Activated T-helper 2 cell treated with anti-CD3 and anti-CD28 coated beads, Interferon-gamma antibody, Interleukin-2, Interleukin-4, amounts not matched to agents 10 μg/mL and 5 μg/mL and 100 μg/mL, durations not matched to agents 14 hours and 24 hours and 36 hours (primary cell): ENCODE measurements around the gene STK24. TPM values are rescaled to one million over a fixed set of nuclear protein-coding genes. Genes with fewer than 3 reads are reported as not detected.
A peak's percentile ranks its signal among the peaks of the same experiment; 100 is the strongest.

Experiments
- DNase-seq: peaks from one replicate; pipeline ENCODE4 v3.0.0; 2021; ENCODE audit warnings: low spot score
- H3K27ac Mint-ChIP-seq: one replicate; pipeline ENCODE4 v1.8.0; 2021; ENCODE audit warnings: mixed read lengths
- H3K27me3 Mint-ChIP-seq: one replicate; pipeline ENCODE4 v1.8.0; 2021; ENCODE audit warnings: low read depth, mixed read lengths
- H3K36me3 Mint-ChIP-seq: one replicate; pipeline ENCODE4 v1.8.0; 2021; ENCODE audit warnings: low read depth, mixed read lengths
- H3K4me1 Mint-ChIP-seq: one replicate; pipeline ENCODE4 v1.8.0; 2021; ENCODE audit warnings: low read depth, mixed read lengths
- H3K4me3 Mint-ChIP-seq: one replicate; pipeline ENCODE4 v1.8.0; 2021; ENCODE audit warnings: low read depth, mild to moderate bottlenecking, moderate library complexity, mixed read lengths
- H3K9me3 Mint-ChIP-seq: one replicate; pipeline ENCODE4 v1.8.0; 2021; ENCODE audit warnings: mixed read lengths
- intact Hi-C: fragments of 100-400 bp; cut with micrococcal nuclease; formaldehyde crosslinking; loops from one replicate; pipeline ENCODE4 v1.15.1; 2023
- total RNA-seq: library from RNA; stranded (reverse); gene quantifications from 2 replicates; pipeline ENCODE4 v1.2.3, GENCODE V29; 2022

STK24 gene
- total RNA-seq, 1 donor from 2014 or later, result 127 TPM

GRCh38 chr13:98533912-98534311 lies 43.0 kb downstream of the STK24 start:
- Mint-ChIP-seq H3K27ac (no peak overlapping the region), H3K9me3 (no peaks in the 10 kb centered on the region), H3K4me1 (peaks cover 68% of the 10 kb centered on the region), H3K4me3 (no peak overlapping the region), H3K36me3 (peaks cover 33% of the 10 kb centered on the region), H3K27me3 (no peaks in the 10 kb centered on the region)
- intact Hi-C loops, result no loop called here
- no peak for DNase-seq

- no peak for DNase-seq
- Mint-ChIP-seq H3K27ac (no peak overlapping the region), H3K9me3 (no peaks in the 10 kb centered on the region), H3K27me3 (no peaks in the 10 kb centered on the region), H3K4me3 (no peak overlapping the region), H3K4me1 (peaks cover 71% of the 10 kb centered on the region), H3K36me3 (peaks cover 27% of the 10 kb centered on the region)
- intact Hi-C loops, result no loop called here
Observed at GRCh38 chr13:98532254-98532653, 44.7 kb downstream of the STK24 start.

- H3K27ac Mint-ChIP-seq, result no peak overlapping the region
- peaks cover 15% of the 10 kb centered on the region for H3K36me3 Mint-ChIP-seq
Observed at GRCh38 chr13:98530217-98530616, 46.7 kb downstream of the STK24 start.

GRCh38 chr13:98529171-98529570 lies 47.7 kb downstream of the STK24 start:
- intact Hi-C loops, result loop anchor here (2.0 kb wide), 2 partner anchors 14 to 68 kb away; no protein-coding TSS in a partner anchor
- no peaks in the 10 kb centered on the region for H3K27me3 Mint-ChIP-seq
- H3K36me3 Mint-ChIP-seq, result peaks cover 15% of the 10 kb centered on the region
- no peak for DNase-seq
- no peak overlapping the region for H3K4me3 Mint-ChIP-seq
- H3K4me1 Mint-ChIP-seq, result peaks cover 71% of the 10 kb centered on the region
- H3K27ac Mint-ChIP-seq, result peak overlapping the region; percentile 83
- H3K9me3 Mint-ChIP-seq, result no peaks in the 10 kb centered on the region

More at GRCh38 chr13:98530217-98530616, 46.7 kb downstream of the STK24 start:
- H3K27me3 Mint-ChIP-seq, result no peaks in the 10 kb centered on the region
- H3K9me3 Mint-ChIP-seq, result no peaks in the 10 kb centered on the region
- no peak for DNase-seq
- no peak overlapping the region for H3K4me3 Mint-ChIP-seq
- peaks cover 72% of the 10 kb centered on the region for H3K4me1 Mint-ChIP-seq
- intact Hi-C loops, result no loop called here

GRCh38 chr13:98528663-98529064 lies 48.2 kb downstream of the STK24 start:
- intact Hi-C loops, result loop anchor here (1.0 to 2.0 kb wide), 6 partner anchors 11 to 68 kb away; no protein-coding TSS in a partner anchor

GRCh38 chr13:98527526-98527925 lies 49.4 kb downstream of the STK24 start:
- H3K4me1 Mint-ChIP-seq, result peaks cover 75% of the 10 kb centered on the region
- H3K9me3 Mint-ChIP-seq, result no peaks in the 10 kb centered on the region
- H3K27ac Mint-ChIP-seq, result no peak overlapping the region
- DNase-seq, result no peak
- H3K27me3 Mint-ChIP-seq, result no peaks in the 10 kb centered on the region
- intact Hi-C loops, result no loop called here
- H3K4me3 Mint-ChIP-seq, result no peak overlapping the region
- H3K36me3 Mint-ChIP-seq, result peaks cover 15% of the 10 kb centered on the region

More at GRCh38 chr13:98528663-98529064, 48.2 kb downstream of the STK24 start:
- H3K36me3 Mint-ChIP-seq, result peaks cover 15% of the 10 kb centered on the region
- H3K9me3 Mint-ChIP-seq, result no peaks in the 10 kb centered on the region
- no peak overlapping the region for H3K4me3 Mint-ChIP-seq
- DNase-seq, result no peak
- peaks cover 70% of the 10 kb centered on the region for H3K4me1 Mint-ChIP-seq
- no peaks in the 10 kb centered on the region for H3K27me3 Mint-ChIP-seq
- peak overlapping the region; percentile 83 for H3K27ac Mint-ChIP-seq

GRCh38 chr13:98526182-98526512 lies 50.8 kb downstream of the STK24 start:
- Mint-ChIP-seq H3K27me3 (no peaks in the 10 kb centered on the region), H3K4me1 (peaks cover 75% of the 10 kb centered on the region), H3K4me3 (no peak overlapping the region), H3K27ac (no peak overlapping the region), H3K9me3 (no peaks in the 10 kb centered on the region), H3K36me3 (peaks cover 14% of the 10 kb centered on the region)
- intact Hi-C loops, result no loop called here
- DNase-seq, result no peak

- H3K9me3 Mint-ChIP-seq, result no peaks in the 10 kb centered on the region
- H3K27me3 Mint-ChIP-seq, result no peaks in the 10 kb centered on the region
- H3K4me1 Mint-ChIP-seq, result peaks cover 71% of the 10 kb centered on the region
- intact Hi-C loops, result no loop called here
- DNase-seq, result no peak
- H3K4me3 Mint-ChIP-seq, result no peak overlapping the region
- peaks cover 10% of the 10 kb centered on the region for H3K36me3 Mint-ChIP-seq
- no peak overlapping the region for H3K27ac Mint-ChIP-seq
Observed at GRCh38 chr13:98525456-98526181, 51.3 kb downstream of the STK24 start.

- H3K9me3 Mint-ChIP-seq, result no peaks in the 10 kb centered on the region
- peaks cover 10% of the 10 kb centered on the region for H3K36me3 Mint-ChIP-seq
- peaks cover 69% of the 10 kb centered on the region for H3K4me1 Mint-ChIP-seq
- no peaks in the 10 kb centered on the region for H3K27me3 Mint-ChIP-seq
- intact Hi-C loops, result no loop called here
- no peak overlapping the region for H3K27ac Mint-ChIP-seq
- H3K4me3 Mint-ChIP-seq, result no peak overlapping the region
- DNase-seq, result no peak
Observed at GRCh38 chr13:98524793-98525192, 52.1 kb downstream of the STK24 start.

- intact Hi-C loops, result no loop called here
- Mint-ChIP-seq H3K4me3 (no peak overlapping the region), H3K36me3 (peaks cover 11% of the 10 kb centered on the region), H3K4me1 (peaks cover 69% of the 10 kb centered on the region), H3K27ac (peak overlapping the region; percentile 34), H3K27me3 (no peaks in the 10 kb centered on the region), H3K9me3 (no peaks in the 10 kb centered on the region)
- DNase-seq, result no peak
Observed at GRCh38 chr13:98524391-98524790, 52.5 kb downstream of the STK24 start.

GRCh38 chr13:98523455-98524102 lies 53.3 kb downstream of the STK24 start:
- Mint-ChIP-seq H3K4me1 (peaks cover 66% of the 10 kb centered on the region), H3K27me3 (no peaks in the 10 kb centered on the region), H3K36me3 (peaks cover 16% of the 10 kb centered on the region), H3K9me3 (no peaks in the 10 kb centered on the region), H3K27ac (peak overlapping the region; percentile 47), H3K4me3 (no peak overlapping the region)
- intact Hi-C loops, result no loop called here
- DNase-seq, result no peak

- Mint-ChIP-seq H3K4me3 (no peak overlapping the region), H3K27ac (no peak overlapping the region)
- intact Hi-C loops, result no loop called here
Observed at GRCh38 chr13:98522371-98522770, 54.5 kb downstream of the STK24 start.

GRCh38 chr13:98521461-98522247 lies 55.3 kb downstream of the STK24 start:
- Mint-ChIP-seq H3K27me3 (no peaks in the 10 kb centered on the region), H3K9me3 (no peaks in the 10 kb centered on the region), H3K27ac (peak overlapping the region; percentile 5), H3K36me3 (peaks cover 26% of the 10 kb centered on the region), H3K4me3 (no peak overlapping the region), H3K4me1 (peaks cover 67% of the 10 kb centered on the region)
- intact Hi-C loops, result no loop called here
- no peak for DNase-seq

More at GRCh38 chr13:98522371-98522770, 54.5 kb downstream of the STK24 start:
- Mint-ChIP-seq H3K36me3 (peaks cover 23% of the 10 kb centered on the region), H3K4me1 (peaks cover 70% of the 10 kb centered on the region), H3K27me3 (no peaks in the 10 kb centered on the region), H3K9me3 (no peaks in the 10 kb centered on the region)
- no peak for DNase-seq
